GDM1 (cell line): ENCODE data around the gene NPNT.

Source experiments
- DNase-seq: peaks from one replicate; lab custom pipeline; 2025; lab: John Stamatoyannopoulos, UW

NPNT gene

GRCh38 chr4:105917171-105917685 lies 22.0 kb downstream of the NPNT start:
- no peak for DNase-seq

GRCh38 chr4:105921301-105921700 lies 26.0 kb downstream of the NPNT start:
- DNase-seq = no peak

- DNase-seq = no peak
Observed at GRCh38 chr4:105923497-105924238, 28.4 kb downstream of the NPNT start.

- no peak for DNase-seq
Observed at GRCh38 chr4:105924341-105924740, 29.1 kb downstream of the NPNT start.

DNA sequence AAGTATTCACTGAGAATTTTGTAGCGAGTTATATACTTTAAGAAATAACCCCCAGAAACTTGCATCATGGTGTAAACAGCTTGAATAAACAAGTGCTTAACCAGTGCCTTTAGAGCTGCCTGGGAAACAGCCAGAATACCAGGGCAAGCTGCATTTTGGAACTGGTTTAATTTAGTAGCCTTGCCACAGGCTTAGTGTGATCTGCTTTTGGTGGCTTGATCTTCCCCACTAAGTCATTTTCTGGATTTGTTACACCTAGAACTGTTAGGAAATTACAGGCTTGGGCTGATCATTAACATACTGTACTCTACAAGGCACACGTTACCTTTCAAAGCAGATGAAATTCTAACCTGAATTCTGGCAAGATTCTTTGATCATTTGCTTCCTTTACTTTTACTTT lies 35.4 kb downstream of the NPNT start:
- no peak for DNase-seq

DNA sequence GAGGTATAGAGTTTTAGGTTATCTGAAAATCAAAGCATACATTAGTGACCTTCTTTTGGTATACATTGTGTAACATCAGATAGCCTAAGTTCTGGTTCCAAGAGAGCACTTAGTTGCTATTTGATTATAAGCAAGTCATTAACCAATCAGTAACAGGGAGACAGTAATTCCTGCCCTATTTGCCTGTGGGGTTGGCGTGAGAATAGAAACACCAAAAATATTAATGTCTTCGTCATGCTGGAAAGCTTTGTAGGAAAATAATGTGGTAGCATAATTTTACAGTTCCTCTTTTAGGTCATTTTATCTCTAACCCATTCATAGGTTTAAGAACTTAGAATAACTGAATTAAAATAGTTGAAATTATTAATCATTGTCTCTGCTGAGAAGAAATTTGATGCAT lies 37.8 kb downstream of the NPNT start:
- no peak for DNase-seq

DNA sequence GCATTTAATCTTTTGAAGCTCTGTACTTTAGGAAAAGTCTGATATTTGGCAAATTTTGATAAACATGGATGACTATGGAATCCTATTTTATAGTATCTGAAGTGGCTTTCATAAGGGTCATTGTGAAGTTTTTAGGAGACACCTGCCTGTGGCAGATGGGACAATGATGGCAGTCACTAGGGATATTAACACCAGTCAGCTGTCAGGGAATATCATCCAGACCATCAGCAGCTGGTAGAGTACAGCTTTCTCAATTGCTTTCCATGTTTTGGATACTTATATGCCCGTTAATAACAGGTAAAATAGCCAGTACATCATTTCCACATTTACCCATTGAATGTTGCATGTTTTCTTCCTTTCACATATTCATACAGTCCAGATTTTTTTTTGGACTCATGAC lies 39.1 kb downstream of the NPNT start:
- DNase-seq = no peak

GRCh38 chr4:105936901-105937300 lies 41.6 kb downstream of the NPNT start:
- no peak for DNase-seq

GRCh38 chr4:105937759-105938158 lies 42.5 kb downstream of the NPNT start:
- no peak for DNase-seq

GRCh38 chr4:105943234-105943633 lies 48.0 kb downstream of the NPNT start:
- no peak for DNase-seq

GRCh38 chr4:105944540-105944939 lies 49.3 kb downstream of the NPNT start:
- DNase-seq = no peak

DNA sequence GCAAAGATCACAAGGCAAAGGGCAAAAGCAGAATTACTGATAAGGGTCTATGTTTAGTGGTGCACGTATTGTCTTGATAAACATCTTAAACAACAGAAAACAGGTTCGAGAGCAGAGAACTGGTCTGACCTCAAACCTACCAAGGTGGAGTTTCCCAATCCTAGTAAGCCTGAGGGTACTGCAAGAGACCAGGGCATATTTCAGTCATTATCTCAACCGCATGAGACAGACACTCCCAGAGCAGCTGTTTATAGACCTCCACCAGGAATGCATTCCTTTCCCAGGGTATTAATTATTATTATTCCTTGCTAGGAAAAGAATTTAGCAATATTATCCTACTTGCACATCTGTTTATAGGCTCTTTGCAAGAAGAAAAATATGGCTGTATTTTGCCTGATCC lies 51.5 kb downstream of the NPNT start:
- DNase-seq = no peak

DNA sequence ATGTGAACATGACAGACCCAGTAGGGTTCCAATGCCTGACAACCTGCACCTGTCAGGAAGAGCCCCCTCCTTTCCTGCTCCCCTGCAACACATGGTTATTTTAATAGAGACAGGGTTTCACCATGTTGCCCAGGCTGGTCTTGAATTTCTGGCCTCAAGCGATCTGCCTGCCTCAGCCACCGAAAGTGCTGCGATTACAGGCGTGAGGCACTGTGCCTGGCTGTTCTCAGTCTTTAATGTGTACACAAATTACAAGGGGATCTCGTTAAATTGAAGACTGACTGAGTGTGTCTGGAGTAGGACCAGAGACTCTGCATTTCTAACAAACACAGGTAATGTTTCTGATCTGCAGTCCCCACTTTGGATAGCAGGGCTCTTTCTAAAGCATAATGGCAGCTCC lies 55.4 kb downstream of the NPNT start:
- no peak for DNase-seq

- no peak for DNase-seq
Observed at GRCh38 chr4:105951198-105951597, 55.9 kb downstream of the NPNT start.

DNA sequence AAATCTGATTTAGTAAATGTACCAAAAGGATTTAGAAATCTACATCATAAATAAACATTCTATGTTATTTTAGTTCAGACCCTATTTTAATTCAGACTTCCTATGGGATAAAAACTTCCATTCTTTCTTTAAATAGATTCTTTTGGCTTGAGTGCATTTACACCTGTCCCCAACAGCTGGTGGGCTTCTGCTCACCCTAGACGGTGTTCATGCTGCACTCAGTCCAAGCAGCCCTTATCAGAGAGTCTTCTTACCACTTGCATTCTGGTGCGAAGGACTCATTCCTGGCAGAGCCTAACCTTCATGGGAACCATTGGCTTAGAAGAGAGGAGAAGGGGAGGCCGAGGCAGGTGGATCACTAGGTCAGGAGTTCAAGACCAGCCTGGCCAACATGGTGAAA lies 57.3 kb downstream of the NPNT start:
- DNase-seq = no peak

- no peak for DNase-seq
Observed at GRCh38 chr4:105956569-105956968, 61.3 kb downstream of the NPNT start.

- DNase-seq = no peak
Observed at GRCh38 chr4:105957680-105958079, 62.4 kb downstream of the NPNT start.

- no peak for DNase-seq
Observed at GRCh38 chr4:105963461-105964400, 68.5 kb downstream of the NPNT start.

- no peak for DNase-seq
Observed at GRCh38 chr4:105965183-105965800, 70.0 kb downstream of the NPNT start.

DNA sequence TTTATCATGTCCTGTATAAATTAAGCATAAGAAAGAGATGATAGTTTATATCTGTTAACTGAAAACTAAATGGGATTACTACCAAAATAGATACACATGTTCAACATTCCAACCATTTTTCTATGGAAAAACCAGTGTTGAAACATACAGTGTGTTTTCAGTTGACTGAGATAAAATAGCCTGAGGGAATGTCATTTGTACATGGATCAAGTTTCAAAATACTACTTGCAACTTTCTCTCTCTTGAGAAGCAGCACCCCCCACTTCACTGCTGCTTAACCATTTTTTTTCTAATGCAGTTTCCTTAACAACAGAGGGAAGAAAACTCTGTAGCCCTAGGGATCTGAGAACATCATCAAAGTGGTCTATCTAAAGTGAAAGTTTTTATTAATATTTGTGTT lies 70.8 kb downstream of the NPNT start:
- DNase-seq = no peak

DNA sequence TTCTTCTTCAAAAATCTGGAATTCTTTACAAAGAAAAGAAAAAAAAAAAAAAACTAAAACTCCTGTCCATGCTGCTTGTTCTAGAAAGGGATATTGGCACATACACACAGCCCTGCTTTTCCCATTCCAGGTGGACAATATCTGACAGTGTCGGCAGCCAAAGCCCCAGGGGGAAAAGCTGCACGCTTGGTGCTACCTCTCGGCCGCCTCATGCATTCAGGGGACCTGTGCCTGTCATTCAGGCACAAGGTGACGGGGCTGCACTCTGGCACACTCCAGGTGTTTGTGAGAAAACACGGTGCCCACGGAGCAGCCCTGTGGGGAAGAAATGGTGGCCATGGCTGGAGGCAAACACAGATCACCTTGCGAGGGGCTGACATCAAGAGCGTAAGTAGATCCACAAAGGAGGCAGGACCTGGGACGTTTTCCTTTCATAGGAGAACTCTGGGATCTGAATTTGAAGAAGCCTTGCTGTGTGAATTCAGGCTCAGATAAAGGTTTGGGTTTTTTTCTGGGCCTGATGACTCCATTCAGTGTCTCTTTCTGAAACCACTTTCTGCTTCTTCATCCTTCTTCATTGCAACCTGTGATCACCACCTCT lies 71.9 kb downstream of the NPNT start:
- DNase-seq = no peak

DNA sequence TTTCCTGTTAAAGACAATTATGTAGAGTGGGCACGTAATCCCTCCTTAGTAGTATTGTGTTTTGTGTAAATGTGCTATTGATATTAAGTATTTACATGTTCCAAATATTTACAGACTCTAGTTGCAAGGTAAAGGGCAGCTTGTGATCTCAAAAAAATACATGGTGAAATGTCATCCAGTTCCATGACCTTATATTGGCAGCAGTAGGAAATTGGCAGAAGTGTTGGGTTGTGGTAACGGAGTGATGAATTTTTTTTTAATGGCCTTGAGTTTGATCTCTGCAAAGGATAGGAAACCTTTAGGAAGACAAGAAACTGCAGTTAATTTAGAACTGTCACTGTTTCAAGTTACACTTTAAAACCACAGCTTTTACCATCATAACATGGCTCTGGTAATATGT lies 74.3 kb downstream of the NPNT start:
- no peak for DNase-seq
